Activated CD4-positive, alpha-beta memory T cell treated with anti-CD3 and anti-CD28 coated beads for 36 hours (primary cell): ENCODE measurements around the gene SPDYE5. TPM values are rescaled to one million over a fixed set of nuclear protein-coding genes. Genes with fewer than 3 reads are reported as not detected.
"Not testable (repeated sequence)": the region's sequence is repeated elsewhere in the genome, so short reads cannot be mapped to it uniquely, and the experiment has no call there.

Source experiments
- CTCF ChIA-PET: fragments of 350-600 bp; sonication (Branson Sonifier 250); formaldehyde crosslinking; loops from one replicate; lab custom pipeline; 2021; ENCODE audit warnings: antibody characterized with exemption, inconsistent platforms; lab: Charles Lee
- POLR2A ChIA-PET: fragments of 350-600 bp; sonication (Branson Sonifier 250); formaldehyde crosslinking; loops from one replicate; lab custom pipeline; 2021; ENCODE audit warnings: antibody characterized with exemption; lab: Charles Lee
- DNase-seq: peaks from one replicate; pipeline ENCODE4 v3.0.0-alpha.2; 2020
- H3K27ac Mint-ChIP-seq: one replicate; pipeline ENCODE4 v1.8.0; 2021; ENCODE audit warnings: mixed read lengths
- H3K27me3 Mint-ChIP-seq: one replicate; pipeline ENCODE4 v1.8.0; 2021; ENCODE audit warnings: mixed read lengths
- H3K36me3 Mint-ChIP-seq: one replicate; pipeline ENCODE4 v1.8.0; 2021; ENCODE audit warnings: mixed read lengths
- H3K4me1 Mint-ChIP-seq: one replicate; pipeline ENCODE4 v1.8.0; 2021; ENCODE audit warnings: low read depth, mixed read lengths
- H3K4me3 Mint-ChIP-seq: one replicate; pipeline ENCODE4 v1.8.0; 2021; ENCODE audit warnings: mild to moderate bottlenecking, mixed read lengths
- H3K9me3 Mint-ChIP-seq: one replicate; pipeline ENCODE4 v1.8.0; 2021; ENCODE audit warnings: mixed read lengths
- intact Hi-C: fragments of 100-400 bp; cut with micrococcal nuclease; formaldehyde crosslinking; loops from one replicate; pipeline ENCODE4 v1.15.1; 2023
- total RNA-seq, 2 experiments: library from RNA; stranded (reverse); gene quantifications; one replicate each; pipeline ENCODE4 v1.2.3, GENCODE V29; 2021

The SPDYE5 gene
- total RNA-seq, 2 experiments from 2014 or later: not detected

DNA sequence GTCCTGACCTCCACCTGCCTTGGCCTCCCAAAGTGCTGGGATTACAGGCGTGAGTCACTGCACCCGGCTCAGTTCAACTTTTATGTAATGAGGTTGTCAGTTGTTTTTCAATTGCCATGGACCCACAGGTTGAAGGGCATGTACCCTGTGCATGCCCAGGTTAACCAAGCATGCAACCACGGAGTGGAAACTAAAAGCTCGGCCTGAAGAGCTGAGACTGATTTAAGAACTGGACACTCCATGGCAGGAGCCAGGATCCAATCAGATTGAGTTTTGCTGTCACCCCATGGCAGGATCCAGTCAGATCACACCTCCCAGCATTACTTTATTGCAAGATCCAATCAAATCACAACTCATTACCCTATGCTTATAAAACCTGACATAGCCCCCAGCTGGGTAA is 16.9 kb downstream of the SPDYE5 start:
- H3K36me3 Mint-ChIP-seq, H3K4me1 Mint-ChIP-seq, POLR2A ChIA-PET, H3K27ac Mint-ChIP-seq, CTCF ChIA-PET, H3K27me3 Mint-ChIP-seq, H3K4me3 Mint-ChIP-seq, intact Hi-C loops, DNase-seq, H3K9me3 Mint-ChIP-seq: not testable (repeated sequence)

DNA sequence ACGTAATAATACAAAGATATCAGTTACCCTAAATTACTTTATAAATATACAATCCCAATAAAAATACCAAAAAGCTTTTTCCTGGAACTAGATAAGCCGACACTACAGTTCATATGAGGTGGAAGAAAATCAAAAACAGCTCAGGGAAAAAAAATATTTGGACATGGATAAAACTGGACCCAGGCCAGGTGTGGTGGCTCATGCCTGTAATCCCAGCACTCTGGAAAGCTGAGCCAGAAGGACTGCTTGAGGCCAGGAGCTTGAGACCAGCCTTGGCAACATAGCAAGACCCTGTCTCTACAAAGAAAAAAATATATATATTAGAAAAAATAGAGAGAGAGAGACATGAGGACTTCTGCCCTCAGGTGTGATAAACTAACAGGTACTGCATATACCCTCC is 26.7 kb downstream of the SPDYE5 start:
- H3K27me3 Mint-ChIP-seq, POLR2A ChIA-PET, CTCF ChIA-PET, intact Hi-C loops, H3K4me3 Mint-ChIP-seq, DNase-seq, H3K27ac Mint-ChIP-seq: not testable (repeated sequence)
- Mint-ChIP-seq H3K36me3 (peaks cover 38% of the 10 kb centered on the region), H3K9me3 (peaks cover 12% of the 10 kb centered on the region), H3K4me1 (peaks cover 17% of the 10 kb centered on the region)

DNA sequence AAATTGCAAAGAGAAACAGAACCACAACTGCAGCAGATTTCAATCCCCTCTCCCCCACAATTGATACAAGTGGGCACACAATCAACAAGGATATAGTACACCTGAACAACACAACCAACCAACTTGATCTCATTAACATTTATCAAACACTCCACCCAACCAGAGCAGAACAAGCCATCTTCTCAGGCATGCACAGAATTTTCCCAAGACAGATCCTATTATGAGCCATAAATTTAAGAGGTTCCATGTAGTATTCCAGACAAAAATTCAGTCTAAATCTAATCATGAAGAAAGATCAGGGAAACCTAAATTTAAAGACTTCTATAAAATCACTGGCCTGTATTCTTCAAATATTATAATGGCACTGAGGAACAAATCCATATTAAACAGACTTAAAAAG is 29.6 kb downstream of the SPDYE5 start:
- intact Hi-C loops: loop anchor here (10.0 kb wide), 1 partner anchor 253 kb away; the partner anchor contains the start of gene CCL26
- H3K27me3 Mint-ChIP-seq, DNase-seq, CTCF ChIA-PET, H3K4me3 Mint-ChIP-seq, H3K27ac Mint-ChIP-seq, POLR2A ChIA-PET: not testable (repeated sequence)
- Mint-ChIP-seq H3K36me3 (peaks cover 52% of the 10 kb centered on the region), H3K4me1 (peaks cover 33% of the 10 kb centered on the region), H3K9me3 (peaks cover 12% of the 10 kb centered on the region)

DNA sequence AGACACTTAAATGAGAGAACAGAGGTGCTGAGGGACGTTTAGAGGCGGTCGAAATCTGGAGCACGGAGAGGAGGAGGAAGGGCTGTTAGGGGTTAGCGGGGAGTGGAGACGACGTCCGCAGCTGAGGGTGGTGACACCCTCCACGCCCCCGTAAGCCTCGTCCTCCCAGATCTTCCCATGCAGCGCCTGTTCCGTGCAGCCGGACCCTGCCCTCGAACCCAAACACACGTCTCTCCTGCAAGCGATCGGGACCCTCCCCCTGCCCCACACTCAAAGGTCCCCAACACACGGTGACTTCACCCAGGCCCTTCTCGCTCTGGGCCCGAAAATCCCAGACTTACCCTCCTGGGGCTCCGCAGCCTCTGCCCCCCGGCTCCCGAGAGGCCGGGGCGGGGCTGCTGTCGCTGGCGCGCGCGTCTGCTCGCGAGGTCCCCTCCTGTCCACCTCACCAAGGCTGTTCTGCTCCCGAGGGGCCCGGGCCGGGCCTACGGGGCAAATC is 35.2 kb downstream of the SPDYE5 start:
- H3K4me1 Mint-ChIP-seq: peaks cover 31% of the 10 kb centered on the region
- H3K4me3 Mint-ChIP-seq: peak overlapping the region; percentile 91
- DNase-seq: peak; percentile 25
- H3K27me3 Mint-ChIP-seq, H3K9me3 Mint-ChIP-seq, POLR2A ChIA-PET: not testable (repeated sequence)
- peak overlapping the region; percentile 81 for H3K27ac Mint-ChIP-seq
- CTCF ChIA-PET: interaction anchor here (1.2 kb wide), 1 partner anchor 235 kb away, joined by 3 read pairs; no protein-coding TSS in a partner anchor
- peaks cover 31% of the 10 kb centered on the region for H3K36me3 Mint-ChIP-seq
- intact Hi-C loops: loop anchor here (10.0 kb wide), 1 partner anchor 248 kb away; the partner anchor contains the start of gene CCL26

DNA sequence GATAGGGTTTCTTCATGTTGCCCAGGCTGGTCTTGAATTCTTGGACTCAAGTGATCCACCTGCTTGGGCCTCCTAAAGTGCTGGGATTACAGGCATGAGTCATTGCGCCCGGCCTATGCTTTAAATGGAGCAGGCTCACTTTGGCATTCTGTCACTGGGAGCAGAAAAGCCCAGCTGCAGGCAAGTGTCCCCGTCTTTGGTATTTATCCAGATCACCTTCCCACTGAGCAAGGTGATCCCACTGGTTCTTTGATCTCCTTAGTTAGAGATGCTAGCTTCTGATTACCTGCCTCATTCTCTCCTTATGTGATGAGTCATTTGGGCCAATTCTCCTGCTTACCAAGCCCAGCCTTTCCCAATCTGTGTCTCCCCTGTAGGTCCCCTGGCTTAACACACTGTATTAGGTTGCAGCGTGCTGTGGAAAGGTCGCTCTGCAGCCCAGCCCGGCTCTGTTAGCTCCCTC is 39.3 kb downstream of the SPDYE5 start:
- no peak overlapping the region for H3K4me3 Mint-ChIP-seq
- ChIA-PET CTCF (no interaction called here), POLR2A (no interaction called here)
- peaks cover 18% of the 10 kb centered on the region for H3K4me1 Mint-ChIP-seq
- H3K27ac Mint-ChIP-seq: no peak overlapping the region
- H3K36me3 Mint-ChIP-seq: peaks cover 4% of the 10 kb centered on the region
- intact Hi-C loops: no loop called here
- H3K27me3 Mint-ChIP-seq: no peaks in the 10 kb centered on the region
- no peaks in the 10 kb centered on the region for H3K9me3 Mint-ChIP-seq
- no peak for DNase-seq

DNA sequence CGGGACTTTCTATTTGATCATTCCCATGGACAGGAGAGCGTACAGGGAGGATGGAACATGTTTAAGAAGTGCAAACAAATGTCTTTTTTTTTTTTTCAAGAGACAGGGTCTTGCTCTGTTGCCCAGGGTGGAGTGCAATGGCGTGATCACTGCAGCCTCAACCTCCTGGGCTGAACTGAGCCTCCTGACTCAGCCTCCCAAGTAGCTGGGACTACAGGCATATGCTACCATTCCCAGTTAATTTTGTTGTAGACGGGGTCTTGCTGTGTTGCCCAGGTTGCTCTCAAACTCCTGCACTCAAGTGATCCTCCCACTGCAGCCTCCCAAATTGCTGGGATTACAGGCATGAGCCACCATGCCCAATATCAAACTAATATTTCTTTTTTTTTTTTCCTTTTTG is 40.5 kb downstream of the SPDYE5 start:
- DNase-seq: no peak
- H3K4me1 Mint-ChIP-seq: peaks cover 10% of the 10 kb centered on the region
- intact Hi-C loops: no loop called here
- ChIA-PET CTCF (no interaction called here), POLR2A (no interaction called here)
- no peak overlapping the region for H3K27ac Mint-ChIP-seq
- H3K9me3 Mint-ChIP-seq: no peaks in the 10 kb centered on the region
- H3K27me3 Mint-ChIP-seq: no peaks in the 10 kb centered on the region
- H3K4me3 Mint-ChIP-seq: no peak overlapping the region
- H3K36me3 Mint-ChIP-seq: no peaks in the 10 kb centered on the region

DNA sequence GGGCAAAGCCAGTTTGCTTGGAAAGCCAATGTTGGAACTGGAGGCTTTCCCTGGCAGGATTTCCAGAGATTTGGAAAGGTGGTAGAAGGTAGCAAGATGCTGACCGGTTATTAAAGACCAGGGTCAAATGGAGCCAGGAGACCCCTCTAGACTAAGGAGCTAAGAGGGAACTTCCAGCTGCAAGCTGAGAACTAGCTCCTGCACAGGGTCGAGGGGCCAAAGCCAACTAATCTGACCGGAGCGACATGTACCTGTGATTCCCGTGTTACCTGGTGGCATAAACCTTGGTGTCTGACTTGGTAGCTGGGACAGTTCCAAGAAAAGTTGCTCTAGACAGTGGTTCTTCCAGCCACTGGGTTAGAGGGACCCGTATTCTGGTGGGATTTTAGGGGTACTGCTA is 41.8 kb downstream of the SPDYE5 start:
- H3K4me1 Mint-ChIP-seq: peaks cover 6% of the 10 kb centered on the region
- H3K27ac Mint-ChIP-seq: no peak overlapping the region
- ChIA-PET POLR2A (no interaction called here), CTCF (no interaction called here)
- no peaks in the 10 kb centered on the region for H3K27me3 Mint-ChIP-seq
- intact Hi-C loops: no loop called here
- no peaks in the 10 kb centered on the region for H3K9me3 Mint-ChIP-seq
- no peak for DNase-seq
- no peaks in the 10 kb centered on the region for H3K36me3 Mint-ChIP-seq
- H3K4me3 Mint-ChIP-seq: no peak overlapping the region

DNA sequence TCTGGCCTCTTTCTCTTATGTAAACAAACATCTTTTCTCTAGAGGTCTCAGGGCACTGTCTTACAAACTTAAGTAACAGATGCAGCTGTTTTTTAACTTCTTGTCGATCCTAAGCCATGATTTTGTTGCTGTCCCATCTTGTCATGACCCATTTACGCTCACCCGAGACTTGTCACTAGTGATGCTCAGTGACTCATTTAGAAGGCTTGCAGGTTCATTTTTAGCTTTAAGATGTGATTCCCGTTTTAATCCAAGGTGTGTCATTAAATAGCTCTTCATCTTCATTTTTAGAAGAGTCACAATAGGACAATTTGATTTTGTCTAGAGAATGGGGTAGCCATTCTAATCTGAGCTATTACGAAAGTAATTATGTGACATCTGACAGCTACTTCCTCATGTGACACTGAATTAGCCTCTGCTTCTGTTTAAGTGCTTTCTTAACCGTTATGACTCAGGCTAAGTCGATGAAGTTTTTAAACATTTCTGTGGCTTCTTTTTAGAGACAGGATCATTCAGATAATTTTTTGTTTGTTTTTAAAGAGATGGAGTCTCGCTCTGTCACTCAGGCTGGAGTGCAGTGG is 42.7 kb downstream of the SPDYE5 start:
- Mint-ChIP-seq H3K27ac (peak overlapping the region; percentile 2), H3K36me3 (no peaks in the 10 kb centered on the region)
- CTCF ChIA-PET: interaction anchor here (0.6 kb wide), 1 partner anchor 83 kb away, joined by 3 read pairs; no protein-coding TSS in a partner anchor

DNA sequence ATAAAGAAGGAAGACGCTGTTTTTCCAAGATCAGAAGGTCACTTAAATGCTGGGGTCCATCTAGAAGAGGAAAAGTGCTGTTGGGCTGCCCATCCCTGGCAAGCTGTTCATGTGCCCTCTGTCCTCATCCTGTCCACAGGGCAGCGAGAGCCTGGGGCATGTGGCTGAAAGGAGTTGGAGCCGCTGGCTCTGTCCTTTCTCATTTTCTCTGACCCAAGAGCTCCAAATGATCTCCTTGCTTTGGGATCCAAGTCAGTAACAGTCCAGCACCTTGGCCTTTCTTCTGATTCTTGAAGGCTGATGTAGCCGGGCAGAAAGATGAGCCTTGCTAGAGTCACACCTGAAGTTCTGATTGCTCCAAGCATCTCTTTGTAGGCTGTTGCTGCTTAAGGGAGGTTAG is 44.4 kb downstream of the SPDYE5 start:
- no peak overlapping the region for H3K27ac Mint-ChIP-seq
- H3K4me3 Mint-ChIP-seq: no peak overlapping the region
- ChIA-PET POLR2A (no interaction called here), CTCF (no interaction called here)
- DNase-seq: no peak
- no peaks in the 10 kb centered on the region for H3K36me3 Mint-ChIP-seq
- H3K27me3 Mint-ChIP-seq: no peaks in the 10 kb centered on the region
- H3K9me3 Mint-ChIP-seq: no peaks in the 10 kb centered on the region
- intact Hi-C loops: no loop called here
- H3K4me1 Mint-ChIP-seq: peaks cover 6% of the 10 kb centered on the region

More for the DNA sequence above, 42.7 kb downstream of the SPDYE5 start:
- no peaks in the 10 kb centered on the region for H3K9me3 Mint-ChIP-seq
- intact Hi-C loops: no loop called here
- DNase-seq: no peak
- H3K4me1 Mint-ChIP-seq: peaks cover 6% of the 10 kb centered on the region
- no peaks in the 10 kb centered on the region for H3K27me3 Mint-ChIP-seq
- H3K4me3 Mint-ChIP-seq: no peak overlapping the region
- POLR2A ChIA-PET: no interaction called here

DNA sequence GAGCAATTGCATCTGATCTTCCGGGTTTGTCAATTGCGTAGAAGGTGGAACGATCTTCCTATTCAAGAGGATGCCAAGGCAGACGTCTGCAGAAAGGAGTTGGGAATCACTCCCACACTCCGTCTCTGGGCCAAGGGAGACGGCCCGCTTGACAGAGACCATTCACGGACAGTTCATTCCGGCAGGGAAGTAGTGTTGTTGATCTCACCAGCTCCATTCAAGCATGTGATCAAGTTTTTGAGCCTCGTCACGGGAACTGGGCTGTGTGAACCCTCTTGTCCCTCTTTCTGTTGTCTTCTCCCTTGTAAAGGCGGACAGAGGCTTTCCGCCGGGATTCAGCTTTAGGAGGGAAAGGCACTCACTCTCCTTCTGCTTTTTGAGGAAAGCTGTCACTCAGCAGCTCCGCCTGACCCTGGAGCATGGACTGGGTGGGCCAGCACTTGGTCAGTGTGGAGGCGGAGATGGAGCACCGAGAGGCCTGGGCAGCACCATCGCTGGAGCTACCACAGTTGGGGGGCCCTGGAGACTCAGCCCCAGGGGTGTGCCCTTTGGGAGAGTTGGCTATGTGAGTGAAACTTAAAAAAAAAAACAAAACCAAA is 44.9 kb downstream of the SPDYE5 start:
- POLR2A ChIA-PET: no interaction called here
- CTCF ChIA-PET: no interaction called here
- Mint-ChIP-seq H3K36me3 (no peaks in the 10 kb centered on the region), H3K27me3 (no peaks in the 10 kb centered on the region), H3K4me3 (no peak overlapping the region), H3K27ac (no peak overlapping the region), H3K9me3 (no peaks in the 10 kb centered on the region), H3K4me1 (peaks cover 6% of the 10 kb centered on the region)
- DNase-seq: no peak
- intact Hi-C loops: no loop called here

DNA sequence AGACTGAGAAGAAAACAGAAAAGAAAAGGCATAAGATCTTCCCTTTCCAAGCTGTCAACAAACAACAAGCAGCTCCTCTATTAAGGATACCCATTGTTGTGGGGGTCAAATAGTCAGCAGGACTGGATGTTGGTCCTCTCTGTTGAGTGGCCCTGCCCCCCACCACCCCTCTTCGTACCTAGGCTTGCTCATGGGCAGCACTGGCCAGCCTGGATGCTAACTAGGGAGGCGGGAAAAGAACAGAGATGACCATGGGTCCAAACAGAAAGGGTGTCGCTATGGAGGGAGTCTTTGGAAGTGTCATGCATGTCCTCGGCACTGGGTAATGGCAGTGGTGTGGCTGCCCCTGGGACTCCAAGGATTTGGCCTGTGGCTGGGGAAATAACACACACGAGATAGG is 45.6 kb downstream of the SPDYE5 start:
- no peak overlapping the region for H3K27ac Mint-ChIP-seq
- DNase-seq: no peak
- no peaks in the 10 kb centered on the region for H3K27me3 Mint-ChIP-seq
- no peak overlapping the region for H3K4me3 Mint-ChIP-seq
- no peaks in the 10 kb centered on the region for H3K9me3 Mint-ChIP-seq
- intact Hi-C loops: no loop called here
- CTCF ChIA-PET: no interaction called here
- H3K36me3 Mint-ChIP-seq: no peaks in the 10 kb centered on the region
- peaks cover 6% of the 10 kb centered on the region for H3K4me1 Mint-ChIP-seq
- POLR2A ChIA-PET: no interaction called here

DNA sequence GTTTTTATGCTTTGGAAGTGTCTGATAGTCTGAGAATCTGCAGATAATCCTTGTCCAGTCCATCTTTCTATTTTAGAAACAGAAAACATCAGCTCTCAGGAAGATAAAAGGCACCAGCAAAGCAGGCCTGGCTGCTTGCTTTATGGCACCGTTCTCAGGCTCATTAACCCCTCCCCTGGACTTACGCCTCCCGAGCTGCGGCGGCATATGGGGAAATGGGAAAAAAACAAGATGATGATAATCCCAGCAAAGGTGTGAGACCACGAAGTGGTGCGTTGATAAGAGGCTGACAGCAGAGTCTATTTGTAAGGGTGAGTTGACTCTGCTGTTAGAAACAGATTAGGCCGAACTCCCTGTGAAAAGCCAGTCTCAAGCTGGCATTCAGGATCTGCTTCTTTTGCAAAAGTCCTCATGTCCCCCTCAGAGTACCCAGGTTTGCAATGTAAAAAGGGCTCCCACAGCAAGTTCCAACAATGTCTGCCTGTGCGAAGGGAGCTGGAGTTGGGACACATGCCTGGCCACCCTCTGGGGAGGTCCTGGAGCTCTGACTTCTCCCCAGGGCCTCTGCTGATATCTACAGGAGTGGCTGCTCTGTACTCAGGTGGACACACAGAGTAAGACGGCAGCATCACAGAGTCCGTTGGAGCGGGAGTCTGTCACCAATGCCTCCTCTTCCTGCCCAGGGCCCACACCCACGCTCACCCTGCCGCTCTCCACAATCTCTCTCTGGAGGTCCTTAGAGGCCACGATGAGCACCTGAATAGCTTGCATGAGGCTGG is 54.3 kb downstream of the SPDYE5 start:
- no peaks in the 10 kb centered on the region for H3K4me1 Mint-ChIP-seq
- H3K9me3 Mint-ChIP-seq: no peaks in the 10 kb centered on the region
- CTCF ChIA-PET: no interaction called here
- no peaks in the 10 kb centered on the region for H3K27me3 Mint-ChIP-seq
- H3K36me3 Mint-ChIP-seq: no peaks in the 10 kb centered on the region
- H3K4me3 Mint-ChIP-seq: no peak overlapping the region
- no peak overlapping the region for H3K27ac Mint-ChIP-seq
- no peak for DNase-seq
- intact Hi-C loops: no loop called here
- POLR2A ChIA-PET: no interaction called here
